ENCODE measurements around the gene RCCD1.
"Not testable (repeated sequence)": the region's sequence is repeated elsewhere in the genome, so short reads cannot be mapped to it uniquely, and the experiment has no call there.

Gene RCCD1

GRCh38 chr15:90954712-90955623 lies at the start of gene RCCD1:
TSS of gene RCCD1 (plus strand) at chr15:90954884. CDS start at chr15:90956735, 1,851 bp downstream.
- DNase-seq (ENCODE audit: low spot score), result peak; percentile 98

GRCh38 chr15:90905306-90906180 lies 49.1 kb upstream of the RCCD1 start:
- DNase-seq (ENCODE audit: low spot score), result no peak

- no peak for DNase-seq (ENCODE audit: low spot score)
Observed at GRCh38 chr15:90906181-90906849, 48.4 kb upstream of the RCCD1 start.

DNA sequence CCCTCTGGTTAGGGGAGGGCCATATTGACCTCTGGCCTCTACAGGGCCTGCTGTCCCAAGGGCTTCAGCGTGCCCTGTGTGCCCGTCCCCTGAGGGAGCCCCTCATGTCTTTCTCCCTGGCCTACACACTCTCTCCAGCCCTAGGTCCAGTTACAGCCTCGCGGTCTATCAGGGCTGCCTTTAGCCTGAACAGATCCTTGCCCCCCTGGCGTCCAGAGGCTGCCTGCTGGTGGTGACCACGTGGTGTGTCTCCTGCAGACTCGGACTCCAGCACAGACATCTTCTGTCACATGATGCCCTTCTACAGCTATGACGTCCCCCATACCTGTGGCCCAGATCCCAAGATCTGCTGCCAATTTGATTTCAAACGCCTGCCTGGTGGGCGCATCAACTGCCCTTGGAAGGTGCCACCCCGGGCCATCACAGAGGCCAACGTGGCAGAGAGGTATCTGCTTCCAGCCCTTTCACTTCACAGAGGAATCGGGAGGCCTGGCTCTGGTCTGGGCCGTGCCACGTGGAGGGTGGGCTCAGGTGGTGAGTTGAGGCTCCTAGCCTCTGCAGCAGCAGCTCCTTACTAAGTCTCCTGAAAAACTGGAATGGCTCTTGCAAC lies 47.5 kb upstream of the RCCD1 start:
- no peak for DNase-seq (ENCODE audit: low spot score)

DNA sequence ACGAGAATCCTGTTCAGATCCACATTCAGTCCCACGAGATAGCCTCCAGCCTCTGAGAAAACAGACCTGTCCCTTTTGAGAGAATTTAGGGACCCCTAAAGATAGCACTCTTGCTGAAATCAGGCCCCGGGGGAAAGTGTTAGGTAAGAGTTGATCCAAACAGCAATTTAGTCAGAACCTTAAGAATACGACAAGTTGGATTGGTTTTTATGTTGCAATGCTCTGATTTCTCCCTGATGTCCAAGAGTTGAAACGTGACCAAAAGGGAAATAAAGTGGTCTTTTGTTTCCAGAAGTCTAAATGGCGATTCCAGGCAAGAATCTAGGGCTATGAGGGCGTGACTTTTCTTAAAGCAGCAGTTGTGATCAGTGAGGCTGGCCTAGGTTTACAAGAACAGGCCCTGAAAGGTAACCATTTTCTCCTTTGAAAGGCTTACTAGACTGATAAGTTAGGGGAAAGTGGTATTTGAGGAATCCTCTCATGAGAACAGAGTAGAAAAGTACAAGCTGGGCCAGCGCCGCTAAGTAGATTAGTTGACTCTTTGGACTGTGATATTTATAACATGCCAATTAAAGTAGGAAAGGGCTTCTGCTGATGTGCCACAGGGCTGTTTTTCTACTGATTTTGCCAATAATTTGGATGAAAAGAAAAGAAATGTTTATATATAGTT lies 46.7 kb upstream of the RCCD1 start:
- DNase-seq (ENCODE audit: low spot score), result no peak

DNA sequence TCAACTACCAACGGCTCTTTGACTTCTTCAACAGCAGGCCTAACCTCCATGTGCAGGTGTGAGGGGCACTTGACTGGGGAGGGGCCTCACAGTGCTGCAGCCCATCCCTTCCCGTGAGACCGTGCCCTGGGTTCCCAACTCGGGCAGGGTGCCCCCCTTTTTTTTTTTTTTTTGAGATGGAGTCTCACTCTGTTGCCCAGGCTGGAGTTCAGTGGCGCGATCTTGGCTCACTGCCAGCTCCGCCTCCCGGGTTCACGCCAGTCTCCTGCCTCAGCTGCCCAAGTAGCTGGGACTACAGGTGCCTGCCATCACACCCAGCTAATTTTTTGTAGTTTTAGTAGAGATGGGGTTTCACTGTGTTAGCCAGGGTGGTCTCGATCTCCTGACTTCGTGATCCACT lies 45.2 kb upstream of the RCCD1 start:
- DNase-seq (ENCODE audit: low spot score), result not testable (repeated sequence)

- DNase-seq (ENCODE audit: low spot score), result no peak
Observed at GRCh38 chr15:90909976-90910375, 44.7 kb upstream of the RCCD1 start.

DNA sequence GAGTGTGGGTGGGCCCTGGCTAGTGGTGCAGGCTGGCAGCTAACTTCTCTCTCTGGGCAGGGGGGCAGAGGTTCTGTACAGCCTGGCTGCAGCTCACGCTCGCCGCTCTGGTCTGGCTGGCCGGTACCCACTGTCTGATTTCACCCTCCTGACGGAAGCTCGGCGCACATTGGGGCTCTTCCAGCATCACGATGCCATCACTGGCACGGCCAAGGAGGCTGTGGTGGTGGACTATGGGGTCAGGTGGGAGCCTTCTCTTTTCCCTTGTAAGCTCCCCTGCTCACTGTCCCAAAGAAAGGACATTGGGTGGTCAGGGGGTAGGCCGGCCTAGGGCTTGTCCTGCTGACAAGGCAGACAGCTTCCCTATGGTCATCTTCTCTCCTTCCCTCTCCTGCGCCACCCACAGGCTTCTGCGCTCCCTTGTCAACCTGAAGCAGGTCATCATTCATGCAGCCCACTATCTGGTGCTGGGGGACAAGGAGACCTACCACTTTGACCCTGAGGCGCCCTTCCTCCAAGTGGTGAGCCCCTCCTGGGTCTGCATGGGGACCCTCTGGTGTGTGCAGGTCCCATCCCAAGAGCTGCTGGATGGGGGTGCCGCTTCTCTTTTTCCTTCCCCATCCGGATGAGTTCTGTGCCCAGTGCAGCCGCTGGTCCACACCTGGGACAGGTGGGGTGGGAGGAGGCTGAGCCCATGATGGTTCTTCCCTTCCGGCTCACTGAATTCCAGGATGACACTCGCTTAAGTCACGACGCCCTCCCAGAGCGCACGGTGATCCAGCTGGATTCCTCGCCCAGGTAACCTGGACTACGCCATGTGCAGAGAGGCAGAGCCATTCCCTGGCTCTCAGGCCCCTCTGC lies 44.0 kb upstream of the RCCD1 start:
- no peak for DNase-seq (ENCODE audit: low spot score)

DNA sequence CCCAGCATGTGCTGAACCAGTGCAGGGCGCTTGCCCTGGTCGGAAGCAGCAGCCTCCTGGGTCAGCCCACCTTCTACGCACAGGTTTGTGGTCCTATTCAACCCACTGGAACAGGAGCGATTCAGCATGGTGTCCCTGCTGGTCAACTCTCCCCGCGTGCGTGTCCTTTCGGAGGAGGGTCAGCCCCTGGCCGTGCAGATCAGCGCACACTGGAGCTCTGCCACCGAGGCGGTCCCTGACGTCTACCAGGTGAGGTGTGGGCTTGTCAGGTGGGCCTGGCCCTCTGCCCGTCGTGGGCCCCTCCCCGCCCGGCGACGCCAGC lies 43.4 kb upstream of the RCCD1 start:
- no peak for DNase-seq (ENCODE audit: low spot score)

DNA sequence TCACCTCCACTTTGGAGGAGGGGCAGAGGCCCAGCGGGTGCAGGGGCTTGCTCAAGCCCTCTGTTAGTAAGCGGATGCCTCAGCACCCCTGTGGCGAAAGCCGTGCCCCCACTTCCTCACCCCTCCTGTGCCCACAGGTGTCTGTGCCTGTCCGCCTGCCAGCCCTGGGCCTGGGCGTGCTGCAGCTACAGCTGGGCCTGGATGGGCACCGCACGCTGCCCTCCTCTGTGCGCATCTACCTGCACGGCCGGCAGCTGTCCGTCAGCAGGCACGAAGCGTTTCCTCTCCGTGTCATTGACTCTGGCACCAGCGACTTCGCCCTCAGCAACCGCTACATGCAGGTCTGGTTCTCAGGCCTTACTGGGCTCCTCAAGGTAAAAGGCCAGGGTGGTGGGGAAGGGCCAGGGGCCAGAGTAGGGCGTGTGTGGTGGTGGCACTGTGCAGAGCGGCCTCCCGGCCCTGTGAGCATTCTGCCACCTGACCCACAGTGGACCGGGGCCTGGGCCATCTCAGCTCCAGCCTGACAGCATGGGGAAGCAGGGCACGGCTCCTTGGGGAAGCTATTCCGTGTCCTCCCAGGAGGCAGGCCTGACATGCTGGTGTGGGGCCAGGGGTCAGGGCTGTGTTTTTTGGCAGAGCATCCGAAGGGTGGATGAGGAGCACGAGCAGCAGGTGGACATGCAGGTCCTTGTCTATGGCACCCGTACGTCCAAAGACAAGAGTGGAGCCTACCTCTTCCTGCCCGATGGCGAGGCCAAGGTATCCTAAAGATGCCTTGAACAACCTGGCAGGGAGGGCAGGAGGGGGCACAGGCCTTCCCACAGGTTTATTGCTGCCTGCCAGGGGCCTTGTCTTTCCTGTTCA lies 42.5 kb upstream of the RCCD1 start:
- DNase-seq (ENCODE audit: low spot score), result no peak

DNA sequence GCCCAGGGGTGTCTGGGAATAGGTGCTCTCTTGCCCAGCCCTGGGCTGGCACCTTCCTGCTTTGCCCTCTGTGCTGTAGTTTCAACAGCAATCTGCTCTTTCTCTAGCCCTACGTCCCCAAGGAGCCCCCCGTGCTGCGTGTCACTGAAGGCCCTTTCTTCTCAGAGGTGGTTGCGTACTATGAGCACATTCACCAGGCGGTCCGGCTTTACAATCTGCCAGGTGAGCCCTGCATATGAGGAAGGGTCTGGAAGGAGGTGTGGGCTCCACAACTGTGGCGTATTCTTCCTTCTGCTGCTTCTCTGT lies 42.0 kb upstream of the RCCD1 start:
- no peak for DNase-seq (ENCODE audit: low spot score)

DNA sequence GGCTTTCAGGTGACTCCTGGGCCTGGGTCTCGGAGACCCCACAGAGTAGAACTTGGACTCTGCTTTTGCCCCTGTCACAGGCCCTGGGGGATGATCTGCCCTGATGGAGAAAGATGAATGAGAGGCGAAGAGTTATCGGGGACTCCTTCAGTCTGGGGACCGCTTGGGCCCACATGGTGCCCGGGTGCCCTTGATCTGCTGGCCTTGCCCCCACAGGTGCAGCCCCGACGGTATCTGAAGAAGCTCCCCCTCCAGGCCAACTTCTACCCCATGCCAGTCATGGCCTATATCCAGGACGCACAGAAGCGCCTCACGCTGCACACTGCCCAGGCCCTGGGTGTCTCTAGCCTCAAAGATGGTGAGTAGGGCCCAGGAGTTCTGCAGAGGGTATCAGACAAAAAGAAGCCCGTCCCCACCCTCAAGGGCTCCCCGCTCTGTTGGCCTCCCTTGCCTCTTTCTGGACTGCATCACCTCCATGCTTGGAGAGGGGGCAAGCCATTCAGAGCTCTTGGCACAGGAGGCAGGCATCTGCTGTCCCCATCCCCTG lies 41.2 kb upstream of the RCCD1 start:
- DNase-seq (ENCODE audit: low spot score), result no peak

- DNase-seq (ENCODE audit: low spot score), result no peak
Observed at GRCh38 chr15:90914305-90915080, 40.2 kb upstream of the RCCD1 start.

GRCh38 chr15:90915216-90915807 lies 39.4 kb upstream of the RCCD1 start:
- no peak for DNase-seq (ENCODE audit: low spot score)

- DNase-seq (ENCODE audit: low spot score), result no peak
Observed at GRCh38 chr15:90915808-90916440, 38.8 kb upstream of the RCCD1 start.

DNA sequence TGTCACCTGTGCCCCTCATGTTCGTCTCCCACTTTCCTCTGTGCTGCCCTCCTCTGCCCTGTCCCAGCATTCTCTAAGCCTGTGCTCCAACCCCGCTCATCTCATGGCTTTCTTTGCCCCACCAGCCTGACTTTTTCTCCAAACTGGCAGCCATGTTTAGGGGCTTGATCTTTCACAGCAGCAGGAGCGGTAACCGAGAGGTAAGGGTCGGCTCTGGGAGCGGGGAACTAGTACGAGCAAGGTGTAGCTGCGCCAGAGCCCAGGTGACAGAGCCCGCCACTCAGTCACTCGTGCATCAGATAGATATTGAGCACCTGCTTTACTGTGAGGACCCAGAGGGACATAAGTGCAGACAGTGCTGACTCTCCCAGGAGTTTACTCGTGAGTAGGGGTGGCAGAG lies 38.2 kb upstream of the RCCD1 start:
- DNase-seq (ENCODE audit: low spot score), result no peak

DNA sequence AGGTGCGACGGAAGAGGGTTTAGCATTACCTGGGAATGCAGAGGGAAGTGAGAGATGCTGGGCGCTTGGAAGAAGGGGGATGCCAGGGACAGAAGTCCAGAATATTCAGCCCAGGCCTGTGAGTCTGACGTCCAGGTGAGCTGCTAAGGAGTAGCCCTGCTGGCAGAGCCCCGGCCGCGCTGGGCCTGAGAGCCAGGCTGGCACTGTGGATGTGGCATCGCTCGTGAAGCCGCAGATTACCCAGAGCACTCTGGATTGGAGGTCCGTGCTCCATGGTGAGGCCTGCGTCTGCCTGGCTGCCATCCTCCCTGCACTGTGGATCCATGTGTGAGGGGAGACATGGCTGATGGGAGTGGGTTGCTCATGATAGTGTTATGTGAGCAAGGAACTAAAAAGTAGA lies 37.1 kb upstream of the RCCD1 start:
- no peak for DNase-seq (ENCODE audit: low spot score)

Measured in AG08395 (cell line).